Thymus (tissue), 11 donors: Measurements from ENCODE around the gene FOXR1. TPM values are rescaled to one million over a fixed set of nuclear protein-coding genes. Genes with fewer than 3 reads are reported as not detected.
"Not testable (repeated sequence)": the region's sequence is repeated elsewhere in the genome, so short reads cannot be mapped to it uniquely, and the experiment has no call there.

Experiments used
- DNase-seq, 9 donors: peaks; one replicate each; pipeline ENCODE4 v3.0.0-alpha.2; 2013; ENCODE audit warnings: low spot score in 9 of 9, low read depth in 6 of 9, missing footprints in 1 of 9
- H3K27ac ChIP-seq, 2 donors: one replicate each; pipeline ENCODE4 v1.5.1; 2013; ENCODE audit warnings: control low read depth in 1 of 2, low read depth in 1 of 2, low read length in 1 of 2, mild to moderate bottlenecking in 1 of 2, moderate library complexity in 1 of 2
- H3K27me3 ChIP-seq, 2 donors: one replicate each; pipeline ENCODE4 v1.5.1; 2013; ENCODE audit warnings: low read length in 1 of 2; ENCODE audit not compliant: control insufficient read depth in 2 of 2, insufficient read depth in 1 of 2
- H3K36me3 ChIP-seq, 2 donors: one replicate each; pipeline ENCODE4 v1.5.1; 2013; ENCODE audit warnings: low read length in 1 of 2, mild to moderate bottlenecking in 1 of 2, moderate library complexity in 1 of 2; ENCODE audit not compliant: control insufficient read depth in 2 of 2, insufficient read depth in 2 of 2
- H3K4me1 ChIP-seq, 2 donors: one replicate each; pipeline ENCODE4 v1.5.1; 2013; ENCODE audit warnings: low read length in 2 of 2; ENCODE audit not compliant: control insufficient read depth in 2 of 2, insufficient read depth in 2 of 2
- H3K4me3 ChIP-seq, 2 donors: one replicate each; pipeline ENCODE4 v1.5.1; 2013; ENCODE audit warnings: low read length in 2 of 2, control low read depth in 1 of 2, mild to moderate bottlenecking in 1 of 2
- H3K9me3 ChIP-seq, 2 donors: one replicate each; pipeline ENCODE4 v1.5.1; 2013; ENCODE audit warnings: low read length in 1 of 2, mild to moderate bottlenecking in 1 of 2; ENCODE audit not compliant: control insufficient read depth in 2 of 2, insufficient read depth in 1 of 2
- whole genome bisulfite sequencing: extraction: QIAGEN DNeasy Blood & Tissue Kit; methylation state at CpG from one replicate; pipeline ENCODE4 v1.1.7; 2013; 5-methylcytosine and 5-hydroxymethylcytosine counted together
- polyA plus RNA-seq: library from polyadenylated mRNA; stranded (reverse); fragments of 200-250 nt; gene quantifications from one replicate; pipeline ENCODE4 v1.2.3, GENCODE V29; 2013
- total RNA-seq: library from RNA; stranded (reverse); fragments of 120-200 nt; gene quantifications from one replicate; pipeline ENCODE4 v1.2.4, GENCODE V29; 2013
- donor health status: healthy.

FOXR1 gene
- total and polyA plus RNA-seq, 2 donors: 0.19 TPM; not detected in 1

GRCh38 chr11:118984337-118984736 lies 12.8 kb downstream of the FOXR1 start:
- DNase-seq, H3K9me3 ChIP-seq, H3K4me3 ChIP-seq, H3K36me3 ChIP-seq, H3K27ac ChIP-seq, H3K27me3 ChIP-seq: not testable (repeated sequence)
- H3K4me1 ChIP-seq: peaks cover 4 to 11% of the 10 kb centered on the region in 2 donors
- WGBS: 90% methylated on average over 8 of the region's 8 CpGs

- Histone ChIP-seq H3K27ac (no peak overlapping the region), H3K9me3 (no peaks in the 10 kb centered on the region), H3K4me1 (peaks cover 4 to 6% of the 10 kb centered on the region in 2 donors), H3K36me3 (no peaks in the 10 kb centered on the region), H3K4me3 (no peak overlapping the region), H3K27me3 (no peaks in the 10 kb centered on the region)
- DNase-seq: no peak
- WGBS: 94% methylated on average over 2 of the region's 2 CpGs
Measured at GRCh38 chr11:118984825-118985224, 13.3 kb downstream of the FOXR1 start.

- H3K27me3 ChIP-seq: no peaks in the 10 kb centered on the region
- no peak overlapping the region for H3K4me3 ChIP-seq
- H3K27ac ChIP-seq: no peak overlapping the region
- DNase-seq: no peak
- H3K4me1 ChIP-seq: no peaks in the 10 kb centered on the region
- H3K36me3 ChIP-seq: no peaks in the 10 kb centered on the region
- H3K9me3 ChIP-seq: no peaks in the 10 kb centered on the region
- 98% methylated on average over 5 of the region's 5 CpGs for WGBS
Measured at GRCh38 chr11:118988280-118988679, 16.7 kb downstream of the FOXR1 start.

- not testable (repeated sequence) for H3K4me3 ChIP-seq, DNase-seq, H3K36me3 ChIP-seq, H3K27me3 ChIP-seq, H3K9me3 ChIP-seq, H3K27ac ChIP-seq, H3K4me1 ChIP-seq
- 98% methylated on average over 44 of the region's 44 CpGs for WGBS
Measured at GRCh38 chr11:118991486-118992038, 20.0 kb downstream of the FOXR1 start.

- peak overlapping the region; percentile 15 to 53 for H3K27ac ChIP-seq
Measured at GRCh38 chr11:118996926-118997626, 25.5 kb downstream of the FOXR1 start.

GRCh38 chr11:118997627-118998387 lies 26.2 kb downstream of the FOXR1 start, which contains the start of gene CENATAC:
CENATAC (plus strand) TSS chr11:118998138; CDS start chr11:118998198, 60 bp downstream.
- Histone ChIP-seq H3K36me3 (peaks cover 15 to 21% of the 10 kb centered on the region in 2 donors), H3K27ac (peak within 1 kb of the TSS; percentile 15 to 73), H3K9me3 (no peaks in the 10 kb centered on the region), H3K4me3 (peak within 1 kb of the TSS; percentile 83 to 86), H3K27me3 (no peaks in the 10 kb centered on the region), H3K4me1 (peaks cover 12 to 22% of the 10 kb centered on the region in 2 donors)
- WGBS: under 1% methylated on average over 54 of the region's 54 CpGs
- peak; percentile 78 to 96 (median 90) for DNase-seq

More at GRCh38 chr11:118996926-118997626, 25.5 kb downstream of the FOXR1 start:
- Histone ChIP-seq H3K9me3 (no peaks in the 10 kb centered on the region), H3K4me3 (peak overlapping the region; percentile 83 to 86), H3K36me3 (peaks cover 8 to 16% of the 10 kb centered on the region in 2 donors), H3K27me3 (no peaks in the 10 kb centered on the region), H3K4me1 (peaks cover 12 to 22% of the 10 kb centered on the region in 2 donors)
- peak in 3 of 9 donors; percentile 19 to 41 (median 21) for DNase-seq
- 11% methylated on average over 22 of the region's 22 CpGs for WGBS

GRCh38 chr11:118998388-118998717 lies 26.8 kb downstream of the FOXR1 start:
- Histone ChIP-seq H3K36me3 (peaks cover 19 to 25% of the 10 kb centered on the region in 2 donors), H3K27me3 (no peaks in the 10 kb centered on the region), H3K9me3 (no peaks in the 10 kb centered on the region), H3K27ac (peak overlapping the region in 1 of 2 donors; percentile 73), H3K4me1 (peaks cover 12 to 22% of the 10 kb centered on the region in 2 donors), H3K4me3 (peak overlapping the region; percentile 83 to 86)
- WGBS: 10% methylated on average over 19 of the region's 19 CpGs
- no peak for DNase-seq

- peaks cover 12 to 22% of the 10 kb centered on the region in 2 donors for H3K4me1 ChIP-seq
Measured at GRCh38 chr11:118998822-118999221, 27.3 kb downstream of the FOXR1 start.

GRCh38 chr11:119000906-119001305 lies 29.3 kb downstream of the FOXR1 start:
- no peak for DNase-seq
- Histone ChIP-seq H3K36me3 (peaks cover 30 to 34% of the 10 kb centered on the region in 2 donors), H3K27ac (no peak overlapping the region), H3K9me3 (no peaks in the 10 kb centered on the region), H3K4me3 (no peak overlapping the region), H3K4me1 (peaks cover 12 to 22% of the 10 kb centered on the region in 2 donors), H3K27me3 (no peaks in the 10 kb centered on the region)
- WGBS: 97% methylated on average over 1 of the region's 1 CpG

More at GRCh38 chr11:118998822-118999221, 27.3 kb downstream of the FOXR1 start:
- Histone ChIP-seq H3K27ac (peak overlapping the region in 1 of 2 donors; percentile 31), H3K4me3 (peak overlapping the region; percentile 83 to 86), H3K9me3 (no peaks in the 10 kb centered on the region), H3K36me3 (peaks cover 19 to 25% of the 10 kb centered on the region in 2 donors), H3K27me3 (no peaks in the 10 kb centered on the region)
- WGBS: 89% methylated on average over 6 of the region's 6 CpGs
- DNase-seq: no peak
